ENCODE results near the gene FGF21.

The FGF21 gene

DNA sequence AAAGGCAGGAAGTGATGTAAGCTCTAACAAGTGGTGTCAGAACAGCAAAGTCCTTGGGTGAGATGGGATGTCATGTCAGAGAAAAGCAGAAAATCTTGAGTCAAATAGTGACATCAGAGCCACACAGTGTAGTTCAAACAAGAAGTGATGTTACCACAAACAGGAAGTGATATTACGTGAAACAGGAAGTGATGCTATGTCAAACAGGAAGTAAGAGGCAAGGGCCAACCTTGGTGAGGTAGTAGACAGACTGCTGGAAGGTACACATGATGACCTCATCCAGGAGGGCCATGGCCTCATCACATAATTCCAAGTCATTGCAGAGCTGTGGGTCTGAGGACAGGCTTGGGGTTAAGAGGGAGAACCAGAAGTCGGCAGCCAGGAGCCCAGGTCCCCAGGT is 28.8 kb upstream of the FGF21 start:
- no peaks in the 10 kb centered on the region for H3K27me3 ChIP-seq (ENCODE audit: low read depth, low read length)
- no peak overlapping the region; the same call in 1 of the 2 replicates for H3K4me3 ChIP-seq (ENCODE audit: low read length)
- peak overlapping the region; percentile 49 for H3K27ac ChIP-seq (ENCODE audit: low read length)
- peaks cover 12% of the 10 kb centered on the region for H3K36me3 ChIP-seq (replicated peaks; ENCODE audit: low read depth, low read length)
- H4K20me1 ChIP-seq (ENCODE audit: insufficient read depth, low read length) = no peaks in the 10 kb centered on the region
- no peaks in the 10 kb centered on the region for H3K79me2 ChIP-seq (ENCODE audit: low read length)
- peak overlapping the region; percentile 23 for H3K4me2 ChIP-seq (ENCODE audit: low read length)
- no peak overlapping the region for H3K9ac ChIP-seq (ENCODE audit: low read length)
- peak overlapping the region; percentile 62 for H2AFZ ChIP-seq (ENCODE audit: low read depth, low read length)
- peaks cover 26% of the 10 kb centered on the region for H3K4me1 ChIP-seq (ENCODE audit: low read length)
- no peaks in the 10 kb centered on the region for H3K9me3 ChIP-seq (ENCODE audit: insufficient read depth, low read length)
- no peak for TF ChIP-seq EZH2phosphoT487 (IDR thresholded peaks at IDR 0.05; ENCODE audit: low read depth)
- TF ChIP-seq, protein P1, sequence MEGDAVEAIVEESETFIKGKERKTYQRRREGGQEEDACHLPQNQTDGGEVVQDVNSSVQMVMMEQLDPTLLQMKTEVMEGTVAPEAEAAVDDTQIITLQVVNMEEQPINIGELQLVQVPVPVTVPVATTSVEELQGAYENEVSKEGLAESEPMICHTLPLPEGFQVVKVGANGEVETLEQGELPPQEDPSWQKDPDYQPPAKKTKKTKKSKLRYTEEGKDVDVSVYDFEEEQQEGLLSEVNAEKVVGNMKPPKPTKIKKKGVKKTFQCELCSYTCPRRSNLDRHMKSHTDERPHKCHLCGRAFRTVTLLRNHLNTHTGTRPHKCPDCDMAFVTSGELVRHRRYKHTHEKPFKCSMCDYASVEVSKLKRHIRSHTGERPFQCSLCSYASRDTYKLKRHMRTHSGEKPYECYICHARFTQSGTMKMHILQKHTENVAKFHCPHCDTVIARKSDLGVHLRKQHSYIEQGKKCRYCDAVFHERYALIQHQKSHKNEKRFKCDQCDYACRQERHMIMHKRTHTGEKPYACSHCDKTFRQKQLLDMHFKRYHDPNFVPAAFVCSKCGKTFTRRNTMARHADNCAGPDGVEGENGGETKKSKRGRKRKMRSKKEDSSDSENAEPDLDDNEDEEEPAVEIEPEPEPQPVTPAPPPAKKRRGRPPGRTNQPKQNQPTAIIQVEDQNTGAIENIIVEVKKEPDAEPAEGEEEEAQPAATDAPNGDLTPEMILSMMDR (IDR thresholded peaks at IDR 0.05; ENCODE audit: low read depth, low read length) = no peak

- no peaks in the 10 kb centered on the region for H4K20me1 ChIP-seq (ENCODE audit: insufficient read depth, low read length)
- peaks cover 12% of the 10 kb centered on the region for H3K36me3 ChIP-seq (replicated peaks; ENCODE audit: low read depth, low read length)
- no peaks in the 10 kb centered on the region for H3K79me2 ChIP-seq (ENCODE audit: low read length)
- H2AFZ ChIP-seq (ENCODE audit: low read depth, low read length) = no peak overlapping the region
- no peak overlapping the region for H3K27ac ChIP-seq (ENCODE audit: low read length)
- no peak overlapping the region for H3K4me3 ChIP-seq (ENCODE audit: low read length)
- TF ChIP-seq EZH2phosphoT487 (IDR thresholded peaks at IDR 0.05; ENCODE audit: low read depth) = no peak
- TF ChIP-seq, protein P1 (IDR thresholded peaks at IDR 0.05; ENCODE audit: low read depth, low read length) = no peak
- H3K27me3 ChIP-seq (ENCODE audit: low read depth, low read length) = no peaks in the 10 kb centered on the region
- no peak overlapping the region for H3K4me2 ChIP-seq (ENCODE audit: low read length)
- no peak overlapping the region for H3K9ac ChIP-seq (ENCODE audit: low read length)
- no peaks in the 10 kb centered on the region for H3K9me3 ChIP-seq (ENCODE audit: insufficient read depth, low read length)
- H3K4me1 ChIP-seq (ENCODE audit: low read length) = peaks cover 23% of the 10 kb centered on the region
Measured at GRCh38 chr19:48728911-48729664, 26.2 kb upstream of the FGF21 start.

DNA sequence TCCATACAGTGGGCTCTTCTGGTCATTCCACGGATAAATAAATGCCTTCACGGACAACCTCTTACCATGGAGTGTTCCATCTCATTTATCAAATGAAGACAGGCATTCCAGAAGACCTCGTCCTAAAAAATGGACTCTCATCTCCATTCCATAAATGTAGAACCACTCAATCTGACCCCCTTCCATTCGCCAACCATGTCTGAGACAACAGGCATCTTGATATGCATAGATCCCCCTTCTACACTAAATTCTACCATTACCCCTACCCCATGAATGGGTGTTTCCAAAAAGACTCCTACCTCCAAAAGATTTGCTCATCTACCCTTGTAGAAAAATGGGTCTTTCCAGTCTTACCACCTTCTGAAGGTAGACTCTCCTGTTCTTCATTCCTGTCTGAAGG is 23.9 kb upstream of the FGF21 start:
- Histone ChIP-seq H3K27ac (ENCODE audit: low read length) (no peak overlapping the region), H4K20me1 (ENCODE audit: insufficient read depth, low read length) (no peaks in the 10 kb centered on the region), H3K4me3 (ENCODE audit: low read length) (no peak overlapping the region), H3K9ac (ENCODE audit: low read length) (no peak overlapping the region), H3K27me3 (ENCODE audit: low read depth, low read length) (no peaks in the 10 kb centered on the region), H2AFZ (ENCODE audit: low read depth, low read length) (no peak overlapping the region), H3K9me3 (ENCODE audit: insufficient read depth, low read length) (no peaks in the 10 kb centered on the region), H3K36me3 (replicated peaks; ENCODE audit: low read depth, low read length) (peaks cover 9% of the 10 kb centered on the region), H3K79me2 (ENCODE audit: low read length) (no peaks in the 10 kb centered on the region), H3K4me1 (ENCODE audit: low read length) (peaks cover 6% of the 10 kb centered on the region), H3K4me2 (ENCODE audit: low read length) (no peak overlapping the region)
- TF ChIP-seq EZH2phosphoT487 (IDR thresholded peaks at IDR 0.05; ENCODE audit: low read depth) = no peak
- TF ChIP-seq, protein P1 (IDR thresholded peaks at IDR 0.05; ENCODE audit: low read depth, low read length) = no peak

DNA sequence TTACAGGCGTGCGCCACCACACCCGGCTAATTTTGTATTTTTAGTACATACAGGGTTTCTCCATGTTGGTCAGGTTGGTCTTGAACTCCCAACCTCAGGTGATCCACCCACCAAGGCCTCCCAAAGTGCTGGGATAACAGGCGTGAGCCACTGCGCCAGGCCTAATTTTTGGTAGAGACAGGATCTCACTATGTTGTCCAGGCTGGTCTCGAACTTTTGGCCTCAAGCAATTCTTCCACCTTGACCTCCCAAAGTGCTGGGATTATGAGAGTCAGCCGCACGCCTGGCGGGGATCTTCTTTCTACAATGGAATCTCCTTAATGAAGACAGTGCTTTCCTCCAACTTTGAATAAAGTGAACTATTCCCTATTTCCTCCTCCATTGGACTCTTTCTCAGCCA is 20.7 kb upstream of the FGF21 start:
- Histone ChIP-seq H3K4me3 (ENCODE audit: low read length) (no peak overlapping the region), H3K36me3 (replicated peaks; ENCODE audit: low read depth, low read length) (no peaks in the 10 kb centered on the region), H2AFZ (ENCODE audit: low read depth, low read length) (no peak overlapping the region), H3K27ac (ENCODE audit: low read length) (no peak overlapping the region), H4K20me1 (ENCODE audit: insufficient read depth, low read length) (no peaks in the 10 kb centered on the region), H3K9ac (ENCODE audit: low read length) (no peak overlapping the region), H3K4me2 (ENCODE audit: low read length) (no peak overlapping the region), H3K27me3 (ENCODE audit: low read depth, low read length) (no peaks in the 10 kb centered on the region), H3K4me1 (ENCODE audit: low read length) (no peaks in the 10 kb centered on the region), H3K79me2 (ENCODE audit: low read length) (no peaks in the 10 kb centered on the region), H3K9me3 (ENCODE audit: insufficient read depth, low read length) (no peaks in the 10 kb centered on the region)
- no peak for TF ChIP-seq EZH2phosphoT487 (IDR thresholded peaks at IDR 0.05; ENCODE audit: low read depth)
